Measurements from ENCODE around the gene MME.

The MME gene

DNA sequence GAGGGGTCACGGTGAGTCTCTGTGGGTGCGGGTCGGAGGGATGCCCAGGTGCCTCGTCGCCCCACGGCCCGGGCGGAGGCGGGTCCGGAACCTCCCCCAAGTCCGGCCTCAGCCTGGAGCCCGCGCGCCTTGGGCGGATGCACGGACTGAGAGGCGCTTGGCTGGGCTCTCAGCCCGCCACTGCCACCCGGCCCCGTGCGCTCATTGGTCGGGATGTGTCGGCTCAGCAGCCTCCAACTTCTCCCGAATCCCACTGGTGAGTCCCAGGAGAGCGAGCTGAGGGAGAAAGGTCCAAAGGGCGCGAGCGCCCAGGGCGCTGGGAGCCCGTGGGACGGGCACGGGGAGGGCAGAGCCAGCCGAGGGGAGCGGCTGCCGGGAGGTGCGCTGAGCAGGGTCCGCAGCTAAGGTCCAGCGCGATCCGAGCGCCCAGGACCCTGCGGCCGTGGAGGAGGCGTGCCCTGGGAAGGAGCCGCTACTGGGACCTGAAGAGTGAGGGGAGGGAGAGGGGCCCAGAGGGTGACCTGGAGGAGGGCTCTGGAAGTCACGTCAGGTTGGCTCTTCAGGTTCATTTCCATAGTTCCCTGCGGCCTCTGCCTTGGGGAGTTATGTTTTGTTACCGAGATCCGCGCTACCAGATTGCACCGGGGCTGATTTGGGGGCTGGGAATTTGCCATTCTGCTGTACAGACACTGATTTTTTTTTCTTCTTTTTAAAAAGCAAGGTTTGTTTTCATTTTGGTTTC, at the start of gene MME:
Gene MME, plus strand, starts transcription at position 574 of the 742 bp plus-strand sequence. CDS start 3,849 bp downstream, outside the sequence.
- DNase-seq, result no peak

DNA sequence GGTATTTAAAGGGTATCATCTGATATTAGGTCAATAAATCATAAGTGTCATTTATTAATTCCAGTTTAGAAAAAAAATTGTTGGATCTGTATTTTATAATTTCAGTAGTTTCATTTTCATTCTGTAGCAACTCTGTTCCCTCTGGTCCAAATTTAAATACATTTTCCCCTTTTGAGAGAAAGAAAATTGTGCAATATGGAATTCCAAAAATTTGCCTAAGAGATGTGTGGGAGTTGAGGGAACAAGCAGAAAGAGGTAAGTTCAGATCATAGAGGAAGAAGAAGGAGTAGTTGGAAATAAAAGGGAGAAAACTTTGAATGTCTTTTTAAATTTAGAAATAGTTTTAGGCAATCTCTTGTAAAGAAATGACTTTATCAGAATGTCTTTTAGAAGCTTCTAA, 48.9 kb upstream of the MME start:
- DNase-seq, result no peak

DNA sequence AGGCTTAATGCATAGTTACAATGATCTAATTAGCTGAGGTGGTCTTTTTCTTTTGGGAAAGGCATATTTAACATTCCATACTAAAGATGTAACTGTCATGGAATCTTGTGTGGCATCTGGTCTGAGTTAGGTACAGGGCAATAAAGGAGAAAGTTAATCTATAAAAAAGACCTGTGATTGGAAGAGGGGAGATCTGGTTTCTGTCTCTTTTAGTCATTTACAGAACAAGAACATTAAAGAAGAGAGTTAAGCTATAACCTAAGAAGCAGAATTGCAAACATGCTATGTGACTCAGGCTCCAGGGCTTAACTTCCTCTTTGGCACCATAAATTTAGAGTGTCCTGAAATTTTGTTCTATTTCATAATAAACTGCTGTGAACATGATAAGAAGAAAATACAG, 47.2 kb upstream of the MME start:
- no peak for DNase-seq

DNA sequence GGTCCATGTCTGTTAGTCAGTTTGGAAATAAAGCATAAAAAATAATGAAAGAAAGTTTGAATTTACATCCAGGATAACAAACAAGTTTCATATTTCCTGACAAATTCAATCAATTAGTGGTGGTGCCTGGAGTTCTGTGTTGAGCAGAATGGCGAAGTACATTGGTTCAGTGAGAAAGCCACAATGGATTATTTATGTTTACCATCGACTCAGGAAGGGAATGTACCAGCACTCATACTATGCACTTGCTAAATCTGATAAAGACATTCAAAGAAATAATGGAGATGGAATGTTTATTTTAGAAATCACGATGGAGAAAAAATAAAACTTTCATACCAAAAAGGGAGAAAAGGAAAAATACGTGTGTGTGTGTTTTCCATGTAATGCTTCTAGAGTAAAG, 45.3 kb upstream of the MME start:
- no peak for DNase-seq

DNA sequence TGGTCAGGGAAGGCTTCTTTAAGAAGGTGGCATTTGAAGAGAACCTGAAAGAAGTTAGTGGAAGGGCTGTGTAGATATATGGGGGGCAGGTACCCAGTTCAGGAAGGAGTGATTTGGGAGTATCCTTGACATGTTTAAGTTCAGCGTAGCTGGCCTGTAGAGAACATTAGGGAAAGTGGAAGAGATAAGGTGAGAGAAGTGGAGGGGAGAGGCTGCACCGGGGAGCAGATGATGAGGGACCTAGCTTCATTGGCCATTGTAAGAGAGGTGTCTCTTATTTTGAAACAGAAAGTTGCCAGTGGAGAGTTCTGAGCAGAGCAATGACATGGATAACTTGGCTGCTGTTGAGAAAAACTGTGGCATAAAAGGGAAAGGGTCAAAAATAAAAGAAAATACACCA, 44.6 kb upstream of the MME start:
- DNase-seq, result no peak

DNA sequence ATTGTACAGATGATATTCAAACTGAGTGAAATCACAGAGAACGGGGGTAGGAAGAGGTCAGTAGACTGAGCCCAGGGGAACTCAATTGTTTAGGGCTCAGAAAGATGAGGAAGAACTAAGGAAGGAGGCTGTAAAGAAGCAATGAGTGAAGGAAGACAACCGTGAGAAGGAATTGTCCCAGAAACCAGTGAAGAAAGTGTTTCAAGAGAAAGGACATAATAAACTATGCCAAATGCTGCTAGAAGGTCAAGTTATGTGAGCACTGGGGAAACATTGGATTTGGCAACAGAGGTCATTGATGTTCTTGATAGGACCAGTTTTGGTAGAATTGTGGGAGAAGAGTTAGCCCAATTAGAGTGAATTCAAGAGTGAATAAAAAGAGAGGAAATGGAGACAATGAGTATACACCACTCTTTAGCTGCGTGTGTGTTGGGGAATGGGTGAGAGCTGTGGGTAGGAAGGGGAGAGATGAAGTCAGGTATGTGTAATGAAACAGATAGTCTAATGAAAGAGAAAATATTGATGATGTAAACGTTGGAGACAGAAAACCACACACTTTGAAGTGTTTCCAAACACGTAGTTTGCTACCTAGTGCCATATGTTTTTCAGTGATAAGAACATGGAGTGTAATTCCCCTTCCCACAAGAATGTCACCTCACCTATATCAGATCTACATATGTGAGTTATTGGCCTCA, 42.5 kb upstream of the MME start:
- DNase-seq, result no peak

DNA sequence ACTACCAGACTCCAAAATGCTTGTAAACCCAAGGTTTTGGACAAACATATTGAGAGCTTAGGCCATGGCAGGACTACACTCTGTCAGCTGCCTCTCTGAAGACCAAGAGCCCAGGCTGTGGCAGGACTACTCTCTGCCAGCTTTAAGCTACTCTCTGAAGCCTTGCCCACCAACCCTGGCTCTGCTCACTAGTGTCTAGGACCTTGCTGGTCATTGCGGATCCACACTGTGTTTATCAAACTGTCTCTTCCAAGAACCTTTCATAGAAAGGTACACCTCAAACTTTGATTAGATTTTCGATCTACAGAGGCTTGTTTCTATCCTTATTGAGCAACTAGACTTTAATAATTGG, 41.9 kb upstream of the MME start:
- no peak for DNase-seq

DNA sequence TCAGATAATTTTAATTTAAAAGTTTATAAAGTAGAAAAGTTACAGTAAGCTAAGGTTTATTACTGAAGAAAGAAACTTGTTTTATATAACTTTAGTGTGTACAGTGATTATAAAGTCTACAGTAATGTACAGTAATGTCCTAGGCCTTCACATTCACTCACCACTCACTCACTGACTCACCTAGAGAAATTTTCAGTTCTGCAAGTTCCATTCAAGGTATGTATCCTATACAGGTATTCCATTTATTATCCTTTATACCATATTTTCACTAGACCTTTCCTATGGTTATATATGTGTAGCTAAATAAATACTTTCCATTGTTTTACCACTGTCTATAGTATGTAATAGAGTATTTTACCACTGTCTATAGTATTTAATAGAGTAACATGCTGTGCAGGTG, 33.2 kb upstream of the MME start:
- no peak for DNase-seq

DNA sequence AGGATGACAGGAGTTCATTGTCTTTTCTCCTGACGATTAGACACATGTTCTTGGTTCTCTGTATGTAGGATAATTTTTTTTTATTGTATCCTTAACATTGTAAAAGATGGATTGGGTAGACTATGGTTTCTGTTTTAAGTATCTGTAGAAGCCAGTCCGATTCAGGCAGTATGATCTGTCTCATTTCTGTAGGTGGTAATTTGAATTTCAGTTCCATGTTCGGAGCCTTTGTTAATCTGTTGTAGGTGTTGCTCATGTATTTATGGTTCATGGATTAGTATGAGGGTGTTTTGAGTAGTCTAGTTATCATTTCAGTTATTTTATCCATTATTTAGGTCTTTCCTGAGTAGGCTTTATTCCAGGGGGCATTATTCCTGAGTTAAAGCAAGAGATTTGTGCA, 32.4 kb upstream of the MME start:
- DNase-seq, result no peak

DNA sequence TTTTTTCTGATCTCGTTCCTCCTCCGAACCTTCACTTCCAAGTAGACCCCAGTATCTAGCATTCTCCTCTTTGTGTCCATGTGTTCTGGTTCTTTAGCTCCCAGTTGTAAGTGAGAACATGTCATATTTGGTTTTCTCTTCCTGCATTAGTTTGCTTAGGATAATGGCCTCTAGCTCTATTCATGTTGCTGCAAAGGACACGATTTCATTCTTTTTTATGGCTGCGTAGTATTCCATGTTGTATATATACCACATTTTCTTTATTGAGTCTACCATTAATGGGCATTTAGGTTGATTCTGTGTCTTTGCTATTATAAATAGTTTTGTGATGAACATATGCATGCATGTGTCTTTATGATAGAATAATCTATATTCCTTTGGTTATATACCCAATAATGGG, 30.2 kb upstream of the MME start:
- DNase-seq, result no peak

DNA sequence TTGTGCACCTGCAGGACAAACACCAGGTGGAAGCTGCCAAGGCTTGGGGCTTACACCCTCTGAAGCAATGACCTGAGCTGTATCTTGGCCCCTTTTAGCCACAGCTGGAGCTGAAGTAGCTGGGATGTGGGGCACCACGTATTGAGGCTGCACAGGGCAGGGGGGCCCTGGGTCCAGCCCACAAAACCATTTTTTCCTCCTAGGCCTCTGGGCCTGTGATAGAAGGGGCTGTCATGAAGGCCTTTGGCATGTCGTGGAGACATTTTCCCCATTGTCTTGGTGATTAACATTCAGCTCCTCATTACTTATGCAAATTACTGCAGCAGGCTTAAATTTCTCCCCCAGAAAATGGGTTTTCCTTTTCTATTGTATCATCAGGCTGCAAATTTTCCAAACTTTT, 27.6 kb upstream of the MME start:
- no peak for DNase-seq

DNA sequence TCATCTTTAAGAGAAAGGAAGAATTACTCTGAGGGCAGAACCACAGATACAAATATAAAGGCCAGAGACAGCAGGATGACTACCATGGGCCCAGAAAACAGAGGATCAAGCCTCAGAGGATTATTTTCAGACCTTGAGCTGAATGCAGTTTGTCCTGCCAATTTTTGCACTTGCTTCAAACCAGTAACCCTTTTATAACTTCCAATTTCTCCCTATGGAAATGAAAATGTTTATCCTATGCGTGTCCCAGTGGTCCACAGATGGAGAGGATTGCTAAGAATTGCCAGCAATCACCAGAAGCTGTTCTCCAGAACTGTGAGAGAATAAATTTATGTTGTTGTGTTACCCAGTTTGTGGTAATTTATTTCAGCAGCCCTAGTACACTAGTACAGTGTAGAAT, 26.4 kb upstream of the MME start:
- no peak for DNase-seq

DNA sequence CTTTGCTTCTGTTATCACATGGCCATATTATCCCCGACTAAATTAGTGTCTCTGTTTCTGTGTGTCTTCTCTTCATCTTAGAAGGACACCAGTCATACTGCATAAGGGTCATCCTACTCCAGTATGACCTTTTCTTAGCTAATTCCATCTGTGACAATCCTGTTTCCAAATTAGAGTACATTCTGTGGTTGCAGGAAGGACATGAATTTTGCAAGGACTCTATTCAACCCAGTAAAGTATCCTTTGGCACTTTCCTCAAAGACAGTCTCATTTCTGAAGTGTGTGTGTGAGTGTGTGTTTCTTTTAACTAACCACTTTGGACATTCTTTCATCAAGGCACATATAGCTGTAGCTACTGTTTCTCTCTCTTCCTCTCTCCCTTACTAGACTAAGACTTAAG, 15.2 kb upstream of the MME start:
- DNase-seq, result no peak

DNA sequence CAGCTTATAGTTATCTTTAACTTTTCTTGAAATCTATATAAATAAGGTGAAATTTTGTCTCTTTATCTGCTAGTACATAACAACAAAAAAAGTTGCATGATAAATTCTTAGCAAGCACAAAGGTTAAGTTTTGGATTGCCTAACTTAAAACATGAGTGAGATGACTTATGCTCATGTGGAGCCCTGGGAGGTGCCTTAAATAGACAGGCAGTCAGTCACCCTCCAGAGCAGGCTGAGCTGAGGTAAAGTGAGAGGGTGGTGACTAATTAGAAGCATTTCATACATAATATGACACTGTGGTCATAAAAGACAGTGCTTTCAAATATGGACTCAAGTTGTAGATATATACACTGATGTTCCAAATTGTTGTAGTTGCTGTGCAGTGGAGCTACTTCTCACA, 14.6 kb upstream of the MME start:
- peak; percentile 14 for DNase-seq

DNA sequence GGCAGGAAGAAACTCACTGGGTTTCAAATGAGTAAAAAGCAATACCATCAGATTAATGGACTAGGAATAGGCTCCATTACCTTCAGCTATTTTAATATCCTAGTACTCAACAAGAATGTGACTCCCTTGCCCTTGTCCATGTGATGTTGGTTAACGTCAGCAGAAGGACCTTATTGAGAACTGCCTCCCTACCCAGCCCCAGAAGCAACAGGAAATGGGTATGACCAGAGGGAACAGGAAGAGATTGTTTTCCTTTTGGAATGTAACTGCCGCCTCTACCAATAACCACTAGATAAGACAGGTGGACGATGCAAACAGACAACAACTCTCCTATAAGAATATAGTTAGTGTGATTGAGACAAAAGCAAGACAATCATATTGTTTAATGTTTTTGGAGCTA, 10.4 kb upstream of the MME start:
- DNase-seq, result no peak

DNA sequence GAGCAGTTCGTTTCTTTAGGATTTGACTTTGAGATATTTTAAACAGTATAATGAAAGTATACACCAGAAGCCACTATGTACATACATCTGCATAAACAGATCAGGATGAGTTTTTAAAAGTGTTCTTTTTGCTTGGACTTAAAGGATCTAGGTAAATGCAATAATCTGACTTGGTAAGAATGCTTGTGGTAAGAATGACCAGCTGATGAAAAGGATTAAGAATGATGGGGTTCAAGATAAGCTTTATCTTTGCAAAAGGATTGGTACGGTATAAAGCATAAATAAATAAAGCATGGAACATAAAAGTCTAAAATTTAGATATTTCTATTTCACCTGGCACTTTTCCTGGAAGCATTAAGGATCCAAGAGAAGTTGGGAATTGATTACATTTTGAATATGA, 9.8 kb upstream of the MME start:
- no peak for DNase-seq

DNA sequence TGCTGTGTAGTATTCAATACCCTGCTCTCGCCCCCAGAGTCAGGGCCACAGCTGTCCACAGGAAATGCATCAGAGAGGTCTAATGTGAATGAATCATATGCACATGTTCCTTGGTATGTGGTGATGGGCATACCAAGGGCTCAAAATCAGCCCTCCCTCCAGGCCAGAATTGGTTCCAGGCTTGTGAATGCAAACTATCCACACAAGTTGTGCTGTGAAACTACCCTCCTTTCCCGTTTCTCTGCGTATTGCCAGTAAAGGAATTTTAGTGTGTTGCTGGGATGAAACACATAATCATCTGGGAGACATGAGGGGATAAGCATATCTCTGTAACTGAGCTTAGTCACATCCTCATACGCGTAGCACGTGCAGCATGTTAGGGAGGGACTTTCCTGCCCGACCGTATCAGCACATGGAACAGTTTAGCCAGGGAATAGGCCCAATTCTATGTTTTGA, 9.2 kb upstream of the MME start:
- DNase-seq, result no peak

DNA sequence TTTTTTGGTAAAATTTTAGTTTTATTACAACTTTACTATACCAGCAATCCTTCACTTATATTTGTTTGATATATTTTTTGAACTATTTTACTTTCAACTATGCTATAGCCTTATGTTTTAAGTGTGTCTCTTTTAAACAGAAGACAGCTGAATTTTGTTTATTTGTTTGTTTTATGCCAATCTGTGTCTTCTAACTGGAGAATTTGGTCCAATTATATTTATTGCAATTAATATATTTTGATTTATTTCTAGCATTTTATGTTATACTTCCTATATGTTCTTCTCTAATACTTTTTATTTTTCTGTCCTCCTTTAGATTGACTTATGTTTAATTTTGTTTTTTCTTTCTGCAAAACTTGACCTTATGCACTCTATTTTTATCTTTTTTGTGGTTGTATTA, 4.9 kb upstream of the MME start:
- DNase-seq, result no peak

DNA sequence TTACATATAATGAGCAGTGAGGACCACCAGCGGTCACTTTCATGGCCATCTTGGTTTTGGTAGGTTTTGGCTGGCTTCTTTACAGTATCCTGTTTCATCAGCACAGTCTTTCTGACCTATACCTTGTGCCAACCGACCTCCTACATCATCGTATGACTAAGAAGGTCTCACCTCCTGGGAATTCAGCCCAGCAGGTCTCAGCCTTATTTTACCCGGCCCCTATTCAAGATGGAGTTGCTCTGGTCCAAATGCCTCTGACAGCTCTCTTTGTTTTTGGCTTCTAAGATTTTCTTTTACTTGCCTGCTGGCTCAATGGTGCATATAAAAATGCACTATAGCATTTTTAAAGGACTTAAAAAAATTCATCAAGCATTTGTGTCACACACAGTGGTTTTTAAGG, 3.2 kb upstream of the MME start:
- no peak for DNase-seq

DNA sequence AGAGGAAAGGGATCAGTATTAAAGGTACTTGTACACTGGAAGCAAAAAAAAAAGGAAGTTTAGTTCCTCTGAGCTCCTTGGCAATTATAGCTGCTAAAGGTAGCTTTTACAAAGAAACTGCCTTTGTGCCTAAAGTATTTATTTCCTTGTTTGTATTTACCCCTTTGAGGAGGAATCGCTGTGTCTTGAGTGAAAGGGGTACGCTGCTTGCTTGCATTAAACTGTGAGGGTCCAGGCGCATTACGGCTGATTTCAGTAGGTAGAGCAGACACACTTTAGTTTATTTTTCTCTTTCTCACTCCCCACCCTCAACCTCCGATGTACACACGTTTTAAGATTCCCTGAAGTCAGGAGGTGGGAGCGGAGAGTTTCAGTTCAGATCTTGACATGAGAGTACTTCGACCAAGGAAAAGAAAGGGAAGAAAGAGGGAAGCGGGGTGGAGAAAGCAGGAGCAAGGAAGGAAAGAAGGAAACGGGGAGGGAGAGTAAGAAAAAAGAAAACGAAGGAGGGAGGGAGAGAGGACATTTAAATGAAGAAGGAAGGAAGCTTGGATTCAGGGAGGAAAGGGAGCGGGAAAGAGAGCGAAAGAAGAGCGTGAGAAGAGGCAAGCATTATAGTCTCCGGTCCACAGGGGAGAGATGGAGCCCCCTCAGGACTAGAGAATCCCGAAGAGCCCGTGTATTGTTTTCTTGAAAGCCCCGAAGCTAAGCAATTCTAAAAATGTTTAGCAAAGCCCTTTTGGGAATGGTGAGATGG, 1.2 kb upstream of the MME start:
- no peak for DNase-seq

DNA sequence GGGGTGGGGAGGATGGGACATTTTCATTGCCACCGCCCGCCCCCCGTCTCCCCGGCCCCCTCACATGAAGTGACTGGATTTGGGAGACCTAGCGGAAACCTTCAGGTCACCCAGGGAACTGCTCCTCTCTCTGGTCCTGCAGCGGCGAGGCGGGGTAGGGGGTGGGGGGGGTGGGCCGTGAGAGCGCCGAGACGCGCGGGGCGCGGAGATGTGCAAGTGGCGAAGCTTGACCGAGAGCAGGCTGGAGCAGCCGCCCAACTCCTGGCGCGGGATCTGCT, 712 bp upstream of the MME start:
- DNase-seq, result no peak

DNA sequence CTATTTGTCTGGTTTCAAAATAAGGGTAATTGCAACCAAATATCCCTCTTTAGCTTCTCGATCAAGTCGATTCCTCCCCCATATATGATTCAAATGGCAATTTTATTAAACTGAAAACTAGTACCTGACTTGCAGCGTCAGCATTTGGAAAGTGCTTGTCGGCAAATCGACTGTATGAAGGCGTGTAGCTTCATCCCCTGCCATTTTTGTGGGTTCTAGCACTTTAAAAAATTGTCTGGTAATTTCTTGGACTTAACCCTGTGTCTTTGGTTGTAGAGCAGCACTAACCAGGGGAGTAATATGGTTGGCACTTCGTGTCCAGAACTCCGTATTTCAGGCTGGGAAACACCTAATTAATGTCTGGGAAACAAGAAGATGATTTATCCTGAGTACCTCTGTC, 573 bp downstream of the MME start:
- no peak for DNase-seq

DNA sequence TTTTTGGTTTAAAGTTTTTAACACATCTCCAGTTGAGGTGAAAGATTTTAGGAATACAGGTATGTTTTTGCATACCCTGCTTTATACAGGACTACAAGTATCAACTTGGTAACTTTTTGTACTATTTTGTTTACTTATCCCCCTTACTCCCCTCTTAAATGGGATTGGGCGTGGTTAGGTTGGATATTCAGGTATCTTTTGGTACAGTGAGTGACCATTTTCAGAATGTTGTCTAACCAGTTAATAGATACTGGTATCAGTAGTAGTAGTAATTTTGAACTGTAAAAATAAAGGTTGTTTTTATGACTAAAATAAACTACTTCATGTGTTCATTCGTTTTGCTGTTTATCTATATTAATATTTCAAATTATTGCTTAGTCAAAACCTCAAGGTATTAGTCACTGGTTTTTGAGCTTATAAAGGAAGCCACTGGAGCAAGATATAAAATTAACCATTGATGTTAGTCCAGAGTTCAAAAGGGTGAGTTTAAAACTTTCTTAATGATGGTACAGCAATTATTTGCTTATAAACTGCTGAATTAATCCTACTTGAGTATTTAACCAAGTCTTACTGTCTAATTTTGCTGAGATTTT, 3.3 kb downstream of the MME start:
- DNase-seq, result no peak

DNA sequence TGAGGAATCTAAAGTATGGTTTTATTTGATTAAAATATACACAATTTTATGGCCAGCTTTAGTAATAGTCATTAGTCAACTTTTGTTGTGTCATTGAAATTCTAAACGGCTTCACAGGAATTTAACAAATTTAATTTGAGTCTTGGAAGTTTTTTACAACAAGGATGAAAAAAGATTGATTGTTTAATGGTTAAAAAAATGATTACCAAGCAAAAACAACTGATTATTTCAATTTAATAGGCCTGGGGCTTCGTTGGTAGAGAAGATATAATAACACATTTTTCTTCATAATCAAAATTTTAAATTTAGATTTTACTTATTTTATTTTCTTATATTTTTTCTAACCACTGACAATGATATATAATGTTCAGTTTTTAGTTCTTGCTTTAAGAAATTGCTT, 4.4 kb downstream of the MME start:
- DNase-seq, result no peak

All from activated CD4-positive, alpha-beta T cell treated with anti-CD3 and anti-CD28 coated beads, Interleukin-2, Interleukin-6, amounts not matched to agents 100 ng/mL and 50 ng/mL, durations not matched to agents 16 hours and 8 hours (primary cell).